Measurements from ENCODE around the gene KIF1A. TPM values are rescaled to one million over a fixed set of nuclear protein-coding genes. Genes with fewer than 3 reads are reported as not detected.

Gene KIF1A
- total and polyA plus RNA-seq, 2 of the 8 experiments (the other 6 are each of a cell fraction or from before 2014, with no cell fraction given): 61.3 to 281 TPM

DNA sequence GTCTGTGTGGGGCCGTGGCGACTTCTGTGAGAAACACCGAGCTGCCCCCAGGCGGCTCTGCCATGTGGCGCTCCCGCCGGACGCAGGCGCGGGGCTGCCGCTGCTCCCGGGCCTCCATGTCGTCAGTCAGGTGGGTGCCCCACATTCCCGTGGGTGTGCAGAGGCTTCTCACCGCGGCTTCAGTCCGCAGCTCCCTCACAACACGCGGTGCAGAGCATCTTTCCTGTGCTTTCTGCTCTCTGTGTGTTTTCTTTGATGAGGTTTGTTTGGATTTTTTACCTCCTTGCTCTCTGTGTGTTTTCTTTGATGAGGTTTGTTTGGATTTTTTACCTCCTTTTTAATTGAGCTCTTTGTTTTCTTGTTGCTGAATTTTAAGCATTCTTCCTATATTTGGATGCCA is 115.4 kb downstream of the KIF1A start:
- no peak overlapping the region for H2BK120ac ChIP-seq (replicated peaks; ENCODE audit: low read depth, low read length)
- no peaks in the 10 kb centered on the region for H3K9me3 ChIP-seq (ENCODE audit: insufficient read depth in 2 of 2, low read depth in 1 of 2, low read length in 1 of 2)
- no peak overlapping the region for H4K8ac ChIP-seq (ENCODE audit: extremely low read depth, insufficient read depth, low read length)
- H2AK5ac ChIP-seq (ENCODE audit: low read depth, low read length): no peak overlapping the region
- no peak overlapping the region for H3K9ac ChIP-seq (replicated peaks in 1 of 4; ENCODE audit: extremely low read depth in 1 of 4, low read depth in 3 of 4, low read length in 3 of 4)
- H4K20me1 ChIP-seq (replicated peaks in 1 of 2; ENCODE audit: control insufficient read depth in 1 of 2, insufficient read depth in 2 of 2, low read length in 2 of 2): peaks cover 0 to 1% of the 10 kb centered on the region in 2 experiments
- H4K91ac ChIP-seq (replicated peaks; ENCODE audit: insufficient read length, low read length): no peak overlapping the region
- H2AFZ ChIP-seq (ENCODE audit: low read length): no peak overlapping the region
- no peaks in the 10 kb centered on the region; a peak in 1 of 7 replicates for H3K4me1 ChIP-seq (replicated peaks in 1 of 4; ENCODE audit: control insufficient read depth in 3 of 4, insufficient read depth in 4 of 4, low read length in 3 of 4)
- no peak overlapping the region for H3K4me2 ChIP-seq (ENCODE audit: insufficient read depth in 1 of 2, low read depth in 2 of 2, low read length in 2 of 2)
- FAIRE-seq (no peak), DNase-seq (ENCODE audit: low read depth in 1 of 2, low spot score in 2 of 2) (no peak)
- H3K27me3 ChIP-seq (replicated peaks in 1 of 4; ENCODE audit: control insufficient read depth in 3 of 4, extremely low read depth in 1 of 4, insufficient read depth in 3 of 4, low read length in 3 of 4): no peaks in the 10 kb centered on the region
- H2BK12ac ChIP-seq (ENCODE audit: low read depth, low read length): no peak overlapping the region
- no peak overlapping the region for H3K18ac ChIP-seq (ENCODE audit: extremely low read depth, low read length)
- no peaks in the 10 kb centered on the region for H3K79me1 ChIP-seq (ENCODE audit: low read depth, low read length)
- H3K36me3 ChIP-seq (ENCODE audit: control insufficient read depth in 2 of 4, insufficient read depth in 4 of 4, low read length in 3 of 4): no peaks in the 10 kb centered on the region
- ChIA-PET CTCF (ENCODE audit: partially characterized antibody) (interaction anchor here (0.6 to 1.4 kb wide), 2 partner anchors 87 to 199 kb away, joined by 3 to 4 read pairs; no protein-coding TSS in a partner anchor), POLR2A (ENCODE audit: partially characterized antibody) (interaction anchor here (0.5 kb wide), 1 partner anchor 35 kb away, joined by 3 read pairs; no protein-coding TSS in a partner anchor)
- 89% methylated on average over 19 of the region's 19 CpGs; no CpG with 5 or more reads in 1 of the 2 experiments for WGBS, 2 experiments (ENCODE audit: extremely low coverage in 1 of 2, insufficient coverage in 1 of 2, insufficient read length in 1 of 2, insufficient replicate concordance in 2 of 2, low coverage in 1 of 2, low lambda C conversion rate in 2 of 2, missing lambda C conversion rate in 1 of 2)
- no peak overlapping the region for H3K56ac ChIP-seq (replicated peaks; ENCODE audit: insufficient read length, low read depth, low read length)
- H3K79me2 ChIP-seq (ENCODE audit: control insufficient read depth in 1 of 2, insufficient read depth in 2 of 2, low read length in 2 of 2): no peaks in the 10 kb centered on the region
- no peaks in the 10 kb centered on the region for H3K23me2 ChIP-seq (ENCODE audit: low read depth, low read length)
- no peak overlapping the region for H2BK15ac ChIP-seq (ENCODE audit: low read length)
- H3K27ac ChIP-seq (ENCODE audit: low read depth, low read length): no peak overlapping the region
- no peak overlapping the region for H4K5ac ChIP-seq (ENCODE audit: insufficient read length, low read depth, low read length)
- H3K4ac ChIP-seq (replicated peaks; ENCODE audit: insufficient read length, low read depth, low read length): no peak overlapping the region
- no peak overlapping the region for H2BK20ac ChIP-seq (ENCODE audit: low read length)
- no peak overlapping the region for H3K14ac ChIP-seq (ENCODE audit: insufficient read length)
- no peak overlapping the region for H3K23ac ChIP-seq (ENCODE audit: insufficient read length)
- no peak overlapping the region for H3K4me3 ChIP-seq (ENCODE audit: extremely low read depth in 1 of 4, insufficient read depth in 2 of 4, low read depth in 3 of 4, low read length in 4 of 4)
- H2BK5ac ChIP-seq (ENCODE audit: low read depth, low read length): no peak overlapping the region
